ENCODE data around the gene SAPCD2.
"Not testable (repeated sequence)": the region's sequence is repeated elsewhere in the genome, so short reads cannot be mapped to it uniquely, and the experiment has no call there.

The SAPCD2 gene

DNA sequence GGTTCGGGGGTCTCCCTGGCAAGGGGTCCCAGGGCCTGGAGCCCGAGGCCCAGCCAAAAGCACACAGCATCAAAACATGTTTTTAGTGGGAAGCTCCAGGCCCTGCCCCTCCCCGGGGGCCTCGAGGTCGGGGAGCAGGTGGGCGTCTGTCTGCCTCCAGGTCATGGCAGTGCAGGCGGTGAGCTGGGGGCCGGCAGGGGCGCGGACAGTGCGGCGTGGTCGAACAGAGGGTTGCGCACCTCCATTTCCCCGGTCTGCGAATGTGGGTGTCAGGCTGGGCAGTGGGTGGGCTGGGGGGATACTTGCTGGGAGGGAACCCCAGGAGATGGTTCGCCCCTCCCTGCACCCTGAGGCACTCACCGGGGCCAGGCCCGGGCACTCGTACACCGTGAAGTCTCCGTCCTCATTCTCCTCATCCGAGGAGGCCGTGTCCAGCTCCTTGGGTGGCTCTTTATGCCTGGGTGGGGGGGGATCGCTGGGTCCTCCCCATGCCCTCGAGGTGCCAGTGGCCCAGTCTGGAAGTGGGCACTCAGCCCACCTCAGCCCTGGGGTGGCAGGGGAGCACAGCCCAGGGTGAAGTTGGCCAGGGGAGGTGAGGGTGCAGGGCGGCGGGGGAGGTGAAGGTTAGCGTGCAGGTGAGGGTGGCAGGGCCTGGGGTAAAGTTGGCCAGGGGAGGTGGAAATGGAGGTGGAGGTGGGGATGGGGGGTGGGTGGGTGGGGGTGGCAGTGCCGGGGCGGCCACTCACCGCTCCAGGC lies 30.6 kb downstream of the SAPCD2 start:
- no peak for DNase-seq
- in situ Hi-C loops (cut with HindIII; ENCODE audit: low pct_ligation_motif_present, low pct_unique_long_range_greater_than_20kb, low sequenced_read_pairs) = no loop called here

DNA sequence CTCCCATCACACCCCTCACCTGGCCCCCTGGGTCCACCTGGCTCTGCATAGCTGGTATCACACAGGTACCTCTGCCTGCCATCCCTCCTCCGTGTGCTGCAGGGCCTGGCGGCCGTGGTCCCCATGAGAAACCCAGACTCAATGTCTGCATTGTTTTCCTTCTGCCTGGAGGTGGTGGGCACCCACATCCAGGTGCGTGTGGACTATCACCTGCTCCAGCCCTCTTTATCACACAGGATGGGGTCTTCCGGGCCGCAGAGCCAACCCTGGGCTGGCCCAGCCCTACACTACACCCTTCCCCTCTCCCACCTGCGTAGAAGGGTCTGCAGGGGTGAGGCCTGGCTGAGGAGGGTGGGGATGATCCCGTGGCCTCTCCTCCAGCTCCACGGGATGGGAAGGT lies 31.4 kb downstream of the SAPCD2 start:
- in situ Hi-C loops (cut with HindIII; ENCODE audit: low pct_ligation_motif_present, low pct_unique_long_range_greater_than_20kb, low sequenced_read_pairs) = no loop called here
- DNase-seq = no peak

DNA sequence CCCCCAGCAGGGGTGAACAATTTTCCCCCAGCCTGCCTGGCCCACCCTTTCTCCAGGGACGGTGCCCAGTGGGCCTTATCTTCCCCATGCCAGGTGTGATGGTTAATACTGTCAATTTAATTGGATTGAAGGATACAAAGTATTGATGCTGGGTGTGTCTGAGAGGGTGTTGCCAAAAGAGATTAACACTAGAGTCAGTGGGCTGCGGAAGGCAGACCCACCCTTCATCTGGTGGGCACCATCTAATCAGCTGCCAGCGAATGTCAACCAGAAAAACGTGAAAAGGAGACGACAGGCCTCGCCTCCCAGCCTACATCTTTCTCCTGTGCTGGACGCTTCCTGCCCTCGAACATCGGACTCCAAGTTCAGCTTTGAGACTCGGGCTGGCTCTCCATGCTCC lies 32.9 kb downstream of the SAPCD2 start:
- in situ Hi-C loops (cut with HindIII; ENCODE audit: low pct_ligation_motif_present, low pct_unique_long_range_greater_than_20kb, low sequenced_read_pairs) = no loop called here
- no peak for DNase-seq

DNA sequence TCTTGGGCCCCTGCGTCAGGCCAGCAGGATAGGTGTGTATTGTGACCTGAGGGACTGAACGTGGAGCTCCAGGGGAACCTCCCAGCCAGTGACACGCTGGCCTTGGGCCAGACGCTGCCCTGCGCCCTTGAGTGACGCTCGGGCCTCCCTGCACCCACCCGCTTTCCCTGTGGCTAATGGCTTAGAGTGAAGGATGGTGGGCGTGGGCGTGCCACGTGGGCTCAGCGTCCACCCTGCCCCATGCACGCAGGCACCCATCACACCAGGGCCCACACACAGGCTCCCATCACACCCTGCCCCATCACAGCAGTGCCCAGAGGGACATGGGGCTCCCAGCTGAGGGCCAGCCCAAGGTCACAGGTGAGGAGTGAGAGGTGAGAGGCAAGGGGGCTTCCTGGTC lies 33.3 kb downstream of the SAPCD2 start:
- in situ Hi-C loops (cut with HindIII; ENCODE audit: low pct_ligation_motif_present, low pct_unique_long_range_greater_than_20kb, low sequenced_read_pairs) = no loop called here
- no peak for DNase-seq

DNA sequence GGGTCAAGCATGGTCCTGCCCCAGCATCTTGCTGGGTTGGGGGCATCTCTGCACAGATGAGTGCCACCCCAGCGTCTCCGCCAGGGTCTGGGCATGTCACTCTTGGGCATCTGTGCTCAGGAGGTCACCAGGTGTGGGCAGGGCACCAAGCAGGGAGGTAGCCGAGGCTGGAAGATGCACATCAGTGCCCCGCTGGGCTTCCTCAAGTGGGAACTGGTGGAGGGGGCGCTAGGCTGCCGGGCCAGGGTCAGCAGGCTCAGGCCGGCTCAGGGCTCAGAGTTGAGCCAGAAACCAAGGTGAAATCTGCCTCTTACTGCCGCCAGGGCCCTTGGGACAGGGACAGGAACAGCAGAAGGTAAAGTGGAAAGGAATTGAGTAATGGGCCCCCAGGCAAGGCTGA lies 34.4 kb downstream of the SAPCD2 start:
- in situ Hi-C loops (cut with HindIII; ENCODE audit: low pct_ligation_motif_present, low pct_unique_long_range_greater_than_20kb, low sequenced_read_pairs) = no loop called here
- DNase-seq = no peak

DNA sequence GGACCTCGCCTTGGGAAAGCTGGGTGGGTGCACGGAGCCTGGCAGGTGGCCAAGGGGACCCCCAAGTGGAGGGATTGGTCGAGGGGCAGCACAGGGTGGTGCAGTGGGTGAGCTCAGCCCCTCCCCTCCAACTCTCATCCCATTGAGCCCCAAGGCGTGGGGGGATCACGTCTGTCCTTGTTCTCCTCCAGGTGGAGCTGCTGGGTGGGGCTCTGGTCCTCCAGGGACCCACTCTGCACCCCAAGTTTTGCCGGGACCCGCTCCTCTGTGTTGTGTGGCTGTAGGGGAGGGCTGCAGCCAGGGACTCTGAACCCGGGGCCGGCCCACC lies 34.9 kb downstream of the SAPCD2 start:
- in situ Hi-C loops (cut with HindIII; ENCODE audit: low pct_ligation_motif_present, low pct_unique_long_range_greater_than_20kb, low sequenced_read_pairs) = no loop called here
- DNase-seq = no peak

DNA sequence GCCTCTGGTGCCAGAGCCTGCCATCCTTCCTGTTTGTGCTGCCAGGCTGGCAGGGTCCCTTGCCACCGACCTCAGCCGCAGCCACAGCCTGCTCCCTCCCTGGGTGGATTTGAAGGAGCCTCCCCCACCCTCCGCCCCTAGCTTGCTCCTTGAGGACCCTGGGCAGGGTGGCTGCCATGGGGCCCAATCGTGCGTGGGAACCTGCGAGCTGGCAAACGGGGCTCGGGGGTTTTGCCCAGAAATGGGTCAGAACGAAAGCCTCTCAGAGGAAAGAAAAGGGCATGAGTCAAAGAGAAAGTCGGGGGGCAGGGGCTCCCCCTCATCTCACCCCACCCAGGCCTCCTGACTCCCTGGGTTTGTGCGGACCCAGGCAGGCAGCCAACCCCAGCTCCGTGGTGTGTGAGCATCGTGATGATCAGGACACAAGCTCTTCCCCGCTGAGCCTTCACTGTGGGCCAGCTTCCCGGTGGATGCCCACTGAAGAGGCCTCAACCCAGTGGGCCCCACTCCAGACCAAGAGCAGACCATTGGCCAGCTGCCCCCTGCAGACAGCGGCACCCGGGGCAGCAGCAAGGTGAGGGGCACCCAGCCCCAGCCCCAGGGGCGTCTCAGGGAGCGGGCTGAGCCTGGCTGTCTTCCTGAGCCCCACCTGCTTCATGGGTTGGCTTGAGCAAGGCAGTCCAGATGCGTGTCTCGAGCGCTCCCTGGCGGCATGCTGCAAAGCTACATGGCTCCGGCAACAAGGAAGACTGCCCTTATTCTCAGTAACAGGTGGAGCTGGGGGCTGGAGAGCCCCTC lies 35.4 kb downstream of the SAPCD2 start:
- DNase-seq = peak; percentile 77
- in situ Hi-C loops (cut with HindIII; ENCODE audit: low pct_ligation_motif_present, low pct_unique_long_range_greater_than_20kb, low sequenced_read_pairs) = no loop called here

DNA sequence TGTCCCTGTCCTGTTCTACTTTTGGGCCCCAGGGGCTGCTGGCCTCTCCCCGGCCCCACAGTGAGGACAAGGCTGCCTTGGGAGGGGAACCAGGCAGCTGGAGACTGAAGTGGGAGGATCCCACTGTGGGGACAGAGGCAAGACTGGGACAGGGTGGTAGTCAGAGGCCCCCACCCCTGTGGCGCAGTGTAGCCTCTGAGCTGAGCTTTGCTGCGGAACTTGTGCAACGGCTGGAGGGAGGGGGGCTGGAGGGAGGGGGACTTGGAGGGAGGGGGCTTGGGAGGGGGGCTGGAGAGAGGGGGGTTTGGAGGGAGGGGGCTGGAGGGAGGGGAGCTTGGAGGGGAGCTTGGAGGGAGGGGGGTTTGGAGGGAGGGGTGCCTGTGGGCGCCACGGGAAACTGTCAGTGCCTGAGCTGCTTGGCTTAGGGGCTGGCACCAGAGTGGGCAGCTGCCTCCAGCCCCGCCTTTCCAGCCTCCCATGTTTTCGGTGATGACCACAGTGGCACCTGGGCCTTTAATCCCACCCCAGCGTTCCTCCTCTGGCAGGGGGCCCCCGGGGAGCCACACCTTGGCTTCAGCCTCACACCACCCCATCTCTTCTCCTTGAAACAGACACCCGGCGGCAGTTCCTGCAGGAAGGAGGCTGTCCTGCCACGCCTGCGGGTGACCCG lies 36.2 kb downstream of the SAPCD2 start:
- no peak for DNase-seq
- in situ Hi-C loops (cut with HindIII; ENCODE audit: low pct_ligation_motif_present, low pct_unique_long_range_greater_than_20kb, low sequenced_read_pairs) = no loop called here

DNA sequence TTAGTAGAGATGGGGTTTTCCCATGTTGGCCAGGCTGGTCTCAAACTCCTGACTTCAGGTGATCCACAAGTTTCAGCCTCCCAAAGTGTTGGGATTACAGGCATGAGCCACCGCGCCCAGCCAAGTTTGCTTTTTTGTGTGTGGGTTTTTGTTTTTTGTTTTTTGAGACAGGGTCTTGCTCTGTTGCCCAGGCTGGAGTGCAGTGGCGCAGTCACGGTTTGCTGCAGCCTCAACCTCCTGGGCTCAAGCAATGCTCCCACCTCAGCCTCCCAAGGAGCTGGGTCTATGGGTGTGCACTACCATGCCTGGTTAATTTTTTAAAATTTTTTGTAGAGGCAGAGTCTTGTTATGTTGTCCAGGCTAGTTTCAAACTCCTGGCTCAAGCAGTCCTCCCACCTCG lies 36.9 kb downstream of the SAPCD2 start:
- in situ Hi-C loops (cut with HindIII; ENCODE audit: low pct_ligation_motif_present, low pct_unique_long_range_greater_than_20kb, low sequenced_read_pairs); DNase-seq: not testable (repeated sequence)

DNA sequence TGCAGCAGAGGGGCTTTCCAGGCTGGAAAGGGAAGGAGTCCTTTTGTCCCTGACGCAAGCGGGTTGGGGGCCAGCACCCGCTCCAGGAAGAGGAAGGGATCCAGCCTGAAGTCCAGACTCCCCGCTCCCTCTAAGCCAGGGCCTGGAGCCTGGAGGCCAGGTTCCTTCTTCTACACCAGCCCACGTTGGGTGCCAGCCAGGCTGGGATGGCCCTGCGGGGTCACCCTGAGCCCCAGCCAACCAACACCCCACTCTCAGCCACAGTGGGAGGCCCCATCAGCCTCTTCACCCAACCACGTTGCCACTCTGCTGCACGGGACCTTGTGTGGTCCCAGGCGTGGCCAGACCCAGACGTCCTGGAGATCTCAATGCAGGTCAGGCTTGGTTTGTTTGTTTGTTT lies 37.5 kb downstream of the SAPCD2 start:
- in situ Hi-C loops (cut with HindIII; ENCODE audit: low pct_ligation_motif_present, low pct_unique_long_range_greater_than_20kb, low sequenced_read_pairs) = no loop called here
- DNase-seq = no peak

DNA sequence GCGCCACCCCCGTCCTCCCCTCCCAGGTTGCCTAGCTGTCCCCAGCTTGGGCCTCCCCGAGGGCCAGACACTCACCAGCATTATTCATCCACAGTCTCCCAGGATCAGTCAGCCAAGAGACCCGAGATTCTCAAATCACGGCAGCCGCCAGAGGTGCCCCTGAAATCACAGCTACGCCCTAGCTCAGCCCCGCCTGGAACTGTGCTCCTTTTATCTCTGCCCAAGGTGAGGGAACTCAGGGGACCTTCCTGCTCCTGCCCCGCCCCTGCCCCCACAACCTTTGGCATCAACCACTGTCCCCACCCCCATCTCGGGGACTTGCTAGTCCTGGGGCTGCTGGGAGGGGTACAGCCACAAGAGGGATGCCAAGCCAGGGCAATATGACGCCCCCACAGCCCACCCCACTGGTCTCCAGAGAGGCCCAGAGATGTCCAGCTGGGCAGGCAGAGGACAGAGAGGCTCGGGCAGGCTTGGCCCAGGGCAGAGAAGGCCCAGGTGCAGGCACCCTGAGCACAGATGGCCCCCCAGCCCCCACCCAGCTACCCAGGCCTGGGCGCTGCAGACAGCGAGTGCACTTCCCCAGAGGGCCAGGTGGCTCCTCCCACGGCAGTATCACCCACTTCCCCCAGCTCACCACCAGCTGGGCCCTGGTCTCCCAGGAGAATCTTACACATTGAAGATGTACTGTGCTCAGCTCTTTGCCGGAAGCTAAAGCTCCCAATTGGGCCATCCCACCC lies 38.3 kb downstream of the SAPCD2 start, which contains the start of gene FUT7:
Gene FUT7, minus strand, starts transcription at position 185 of the 737 bp plus-strand sequence. Its CDS starts 97 bp downstream, at position 88.
- in situ Hi-C loops (cut with HindIII; ENCODE audit: low pct_ligation_motif_present, low pct_unique_long_range_greater_than_20kb, low sequenced_read_pairs) = no loop called here
- DNase-seq = no peak

DNA sequence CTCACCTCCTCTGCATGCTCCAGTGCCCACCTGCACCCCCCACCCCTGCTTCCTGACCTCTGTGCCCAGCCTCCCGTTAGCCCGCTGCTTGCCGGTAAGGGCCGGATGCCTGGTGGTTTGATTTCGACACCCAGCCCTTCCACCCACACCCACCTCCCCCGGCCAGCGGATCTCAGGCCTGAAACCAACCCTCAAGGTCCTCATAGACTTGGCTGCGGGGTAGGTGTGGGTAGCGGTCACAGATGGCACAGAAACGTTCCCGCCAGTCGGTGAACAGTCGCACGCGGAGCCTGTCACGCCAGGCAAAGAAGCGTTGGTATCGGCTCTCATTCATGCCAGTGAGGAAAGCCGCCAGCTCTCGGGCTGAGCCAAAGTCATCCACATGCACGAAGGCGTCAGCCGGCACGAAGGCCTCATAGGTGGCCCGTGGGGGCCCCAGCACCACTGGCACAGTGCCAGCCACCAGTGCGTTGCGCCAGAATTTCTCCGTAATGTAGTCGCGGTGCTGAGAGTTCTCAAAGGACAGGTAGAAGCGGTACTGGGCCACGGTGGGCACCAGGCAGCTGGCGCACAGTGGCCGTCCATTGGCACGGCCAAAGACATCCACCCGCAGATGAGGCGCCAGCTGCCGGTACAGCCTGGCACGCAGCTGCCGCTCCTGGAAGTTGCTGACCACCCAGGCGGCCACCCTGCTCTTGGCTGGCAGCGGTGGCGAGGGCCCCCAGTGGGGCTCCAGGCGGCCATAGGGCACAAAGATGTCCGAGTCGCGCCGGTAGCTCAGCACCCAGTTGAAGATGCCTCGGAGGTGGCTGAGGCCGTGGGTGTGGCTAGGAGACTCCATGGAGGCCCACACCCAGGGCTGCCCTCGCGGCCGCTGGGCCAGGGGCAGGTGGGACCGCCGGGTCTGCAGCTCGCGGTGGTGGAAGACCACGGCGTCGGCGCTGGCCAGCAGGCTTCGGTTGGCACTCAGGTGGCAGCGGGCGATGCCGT lies 39.5 kb downstream of the SAPCD2 start:
- in situ Hi-C loops (cut with HindIII; ENCODE audit: low pct_ligation_motif_present, low pct_unique_long_range_greater_than_20kb, low sequenced_read_pairs) = no loop called here
- no peak for DNase-seq

DNA sequence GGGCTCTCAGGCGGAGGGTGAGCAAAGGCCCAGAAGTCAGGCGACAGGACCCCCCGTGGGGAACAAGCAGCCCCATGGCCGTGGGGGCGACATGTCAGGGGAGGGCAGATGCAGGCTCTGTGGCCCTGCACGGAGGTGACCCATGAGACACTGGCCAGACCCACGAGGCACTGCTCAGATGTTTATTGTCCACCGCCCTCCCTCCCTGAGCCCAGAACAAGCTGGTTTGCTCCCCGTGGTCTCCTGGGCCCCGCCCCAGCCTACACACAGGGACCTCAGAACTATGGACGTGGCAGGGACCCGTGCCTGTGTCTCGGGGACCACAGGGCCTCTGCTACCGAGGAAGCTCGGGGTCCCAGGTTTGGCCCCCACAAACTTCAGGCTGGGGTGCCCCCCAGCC lies 40.4 kb downstream of the SAPCD2 start:
- DNase-seq = no peak
- in situ Hi-C loops (cut with HindIII; ENCODE audit: low pct_ligation_motif_present, low pct_unique_long_range_greater_than_20kb, low sequenced_read_pairs) = no loop called here

DNA sequence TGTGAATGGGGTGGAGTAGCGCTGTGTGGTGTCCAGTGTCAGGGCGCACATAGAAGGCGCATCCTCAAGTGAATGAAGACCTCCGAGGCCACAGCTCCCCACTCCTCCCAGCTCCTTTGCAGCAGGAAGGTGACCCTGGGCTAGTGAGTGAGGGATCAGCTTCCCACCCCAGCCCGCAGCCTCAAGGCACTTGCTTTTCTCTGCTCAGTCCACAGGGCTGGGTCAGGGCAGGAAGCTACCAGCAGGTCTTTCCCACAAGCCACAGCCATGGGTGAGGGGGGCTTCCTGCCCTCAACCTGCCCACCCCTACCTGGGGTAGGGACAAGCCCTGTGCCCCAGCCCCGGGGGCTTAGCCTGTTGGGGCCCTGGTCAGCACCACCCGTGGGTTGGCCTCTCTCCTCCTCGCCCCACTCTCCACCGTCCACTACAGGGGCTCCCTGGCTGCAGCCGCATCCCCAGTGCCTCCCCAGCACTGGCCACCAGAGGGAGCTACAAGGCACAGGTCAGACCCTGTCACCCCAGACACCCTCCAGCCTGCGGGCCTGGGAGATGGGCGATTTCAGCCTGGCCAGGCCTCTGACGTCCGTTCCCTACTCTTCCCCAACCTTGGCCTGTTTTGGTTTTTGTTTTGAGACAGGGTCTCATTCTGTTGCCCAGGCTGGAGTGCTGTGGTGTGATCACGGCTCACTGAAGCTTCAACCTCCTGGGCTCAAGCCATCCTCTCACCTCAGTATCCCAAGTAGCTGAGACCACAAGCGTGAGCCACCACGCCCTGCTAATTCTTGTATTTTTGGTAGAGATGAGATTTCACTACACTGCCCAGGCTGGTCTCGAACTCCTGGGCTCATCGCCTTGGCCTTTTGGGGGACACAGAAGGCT lies 41.1 kb downstream of the SAPCD2 start:
- in situ Hi-C loops (cut with HindIII; ENCODE audit: low pct_ligation_motif_present, low pct_unique_long_range_greater_than_20kb, low sequenced_read_pairs) = no loop called here
- DNase-seq = peak; percentile 58

DNA sequence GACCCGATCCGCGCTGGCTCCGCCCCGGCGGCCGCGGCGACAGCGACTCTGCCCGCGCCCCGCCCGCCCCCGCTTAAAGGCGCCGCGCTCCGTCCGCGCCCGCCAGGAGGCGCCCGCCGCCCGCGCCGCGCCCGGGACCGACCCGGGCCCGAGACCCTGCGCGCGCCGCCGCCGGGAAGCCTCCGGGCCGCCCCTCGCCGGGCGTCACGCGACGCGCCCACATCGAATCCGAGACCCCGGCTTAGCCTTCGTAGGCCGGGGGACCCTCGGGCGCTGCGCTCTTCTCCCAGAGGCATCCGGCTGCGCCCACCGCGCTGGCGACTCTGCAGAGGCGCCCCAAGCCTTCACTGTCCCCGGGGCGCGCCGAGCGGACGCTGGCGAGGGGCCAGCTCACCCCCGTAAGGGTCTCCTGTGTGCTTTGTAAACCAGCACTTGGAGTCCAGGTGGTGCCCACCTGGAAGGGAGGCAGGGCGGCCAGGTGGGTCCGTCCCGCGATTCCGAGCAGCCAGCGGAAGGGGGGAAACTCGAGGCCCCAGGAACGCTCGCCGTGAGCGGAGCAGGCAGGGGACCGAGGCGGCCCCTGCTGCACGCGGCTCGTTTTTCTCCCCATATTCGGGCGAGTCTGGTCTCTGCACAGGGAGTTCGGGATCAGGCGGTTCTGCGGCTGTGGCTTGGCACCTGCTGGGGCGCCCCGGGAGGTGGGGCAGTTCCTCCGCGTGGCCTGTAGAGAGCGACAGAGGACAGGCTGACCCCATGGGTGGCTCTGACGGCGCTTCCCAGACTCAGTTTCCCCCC lies 41.9 kb downstream of the SAPCD2 start:
- DNase-seq = peak; percentile 60
- in situ Hi-C loops (cut with HindIII; ENCODE audit: low pct_ligation_motif_present, low pct_unique_long_range_greater_than_20kb, low sequenced_read_pairs) = no loop called here
